SK-N-SH (cell line): ENCODE data around the gene OPHN1.

Source experiments
- CTCF ChIP-seq: fragments of 200-600 bp; sonication (generic); IDR thresholded peaks from 2 replicates; pipeline ENCODE4 v1.6.1; 2017; ENCODE audit warnings: antibody characterized with exemption, mild to moderate bottlenecking, moderate library complexity
- MAX ChIP-seq: IDR thresholded peaks from 2 replicates; pipeline ENCODE4 v1.4.0; 2012; ENCODE audit warnings: low read depth
- POLR2AphosphoS5 ChIP-seq: IDR thresholded peaks from 2 replicates; pipeline ENCODE4 v1.6.1; 2012; ENCODE audit warnings: low read depth, low read length
- REST ChIP-seq: IDR thresholded peaks from 2 replicates; pipeline ENCODE4 v1.6.1; 2012; ENCODE audit warnings: mild to moderate bottlenecking, low read depth, low read length, moderate library complexity
- RFX5 ChIP-seq: IDR thresholded peaks from 2 replicates; pipeline ENCODE4 v1.6.1; 2012; ENCODE audit warnings: mild to moderate bottlenecking, improper control_type of control experiment, low read length
- TAF1 ChIP-seq: IDR thresholded peaks from 2 replicates; pipeline ENCODE4 v1.6.1; 2012; ENCODE audit warnings: low read depth, mild to moderate bottlenecking, low read length, moderate library complexity, borderline replicate concordance
- TCF12 ChIP-seq: IDR thresholded peaks from 2 replicates; pipeline ENCODE4 v1.4.0; 2012

- no peak for TF ChIP-seq POLR2AphosphoS5
- no peak for TF ChIP-seq TAF1
- TF ChIP-seq TCF12: no peak
- no peak for TF ChIP-seq MAX
- TF ChIP-seq CTCF: no peak
- TF ChIP-seq RFX5: no peak
- TF ChIP-seq REST: no peak
These were observed 13.3 kb downstream of the OPHN1 start for GRCh38 chrX:68419975-68420374.
